Measurements from ENCODE around the gene CMTM1.

The CMTM1 gene

DNA sequence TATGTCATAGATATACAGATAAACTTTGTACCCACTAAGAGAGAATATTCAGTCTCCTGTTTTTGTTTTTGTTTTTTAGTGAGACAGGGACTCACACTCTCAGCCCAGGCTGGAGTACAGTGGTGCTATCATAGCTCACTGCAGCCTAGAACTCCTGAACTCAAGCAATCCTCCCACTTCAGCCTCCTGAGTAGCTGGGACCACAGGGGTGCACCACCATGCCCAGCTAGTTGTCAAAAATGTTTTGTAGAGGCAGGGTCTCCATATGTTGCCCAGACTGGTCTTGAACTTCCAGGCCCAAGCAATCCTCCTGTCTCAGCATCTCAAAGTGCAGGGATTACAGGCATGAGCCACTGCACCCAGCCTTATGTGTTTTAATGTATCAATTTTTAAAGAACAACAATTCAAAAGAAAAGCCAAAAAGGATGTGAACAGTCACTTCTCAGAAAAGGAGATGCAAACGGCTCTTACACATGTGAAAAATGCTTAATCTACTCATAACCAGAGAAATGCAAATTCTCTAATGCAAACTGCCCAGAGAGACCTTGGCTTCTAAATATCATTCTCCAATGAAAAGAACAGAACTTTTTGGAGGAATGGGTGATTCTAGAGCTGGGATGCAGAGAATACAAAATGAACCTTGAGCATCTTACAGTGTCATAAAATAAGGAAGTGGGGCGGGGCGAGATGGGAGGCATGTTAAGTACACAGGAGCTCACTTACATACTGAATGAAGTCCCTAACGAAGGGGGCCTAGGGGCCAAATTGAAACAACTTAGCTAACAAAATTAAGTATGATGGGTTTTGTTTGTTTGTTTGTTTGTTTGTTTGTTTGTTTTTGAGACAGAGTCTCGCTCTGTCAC, 31.0 kb downstream of the CMTM1 start:
- TF ChIP-seq, protein P1, sequence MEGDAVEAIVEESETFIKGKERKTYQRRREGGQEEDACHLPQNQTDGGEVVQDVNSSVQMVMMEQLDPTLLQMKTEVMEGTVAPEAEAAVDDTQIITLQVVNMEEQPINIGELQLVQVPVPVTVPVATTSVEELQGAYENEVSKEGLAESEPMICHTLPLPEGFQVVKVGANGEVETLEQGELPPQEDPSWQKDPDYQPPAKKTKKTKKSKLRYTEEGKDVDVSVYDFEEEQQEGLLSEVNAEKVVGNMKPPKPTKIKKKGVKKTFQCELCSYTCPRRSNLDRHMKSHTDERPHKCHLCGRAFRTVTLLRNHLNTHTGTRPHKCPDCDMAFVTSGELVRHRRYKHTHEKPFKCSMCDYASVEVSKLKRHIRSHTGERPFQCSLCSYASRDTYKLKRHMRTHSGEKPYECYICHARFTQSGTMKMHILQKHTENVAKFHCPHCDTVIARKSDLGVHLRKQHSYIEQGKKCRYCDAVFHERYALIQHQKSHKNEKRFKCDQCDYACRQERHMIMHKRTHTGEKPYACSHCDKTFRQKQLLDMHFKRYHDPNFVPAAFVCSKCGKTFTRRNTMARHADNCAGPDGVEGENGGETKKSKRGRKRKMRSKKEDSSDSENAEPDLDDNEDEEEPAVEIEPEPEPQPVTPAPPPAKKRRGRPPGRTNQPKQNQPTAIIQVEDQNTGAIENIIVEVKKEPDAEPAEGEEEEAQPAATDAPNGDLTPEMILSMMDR (IDR thresholded peaks at IDR 0.05; ENCODE audit: low read depth, low read length) = no peak
- no peak for DNase-seq (ENCODE audit: extremely low read depth, low read depth)

DNA sequence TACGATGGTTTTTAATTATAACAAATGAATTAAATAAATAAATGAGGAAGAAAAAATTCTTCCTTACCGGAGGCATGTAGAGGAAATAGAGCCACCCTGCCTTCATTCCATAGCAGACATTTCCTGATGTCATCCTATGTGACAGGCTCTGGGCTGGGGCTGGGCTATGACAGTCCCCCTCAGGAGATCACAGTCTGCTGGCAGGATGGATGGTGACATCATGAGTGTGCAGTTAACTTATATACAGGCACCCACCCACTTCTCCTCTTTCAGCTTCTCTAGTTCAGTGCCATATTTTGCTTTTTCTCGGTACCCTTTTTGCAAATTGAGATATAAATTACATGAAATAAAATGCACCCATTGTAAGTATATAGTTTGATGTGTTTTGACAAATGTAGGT, 31.9 kb downstream of the CMTM1 start:
- no peak for DNase-seq (ENCODE audit: extremely low read depth, low read depth)
- TF ChIP-seq, protein P1 (IDR thresholded peaks at IDR 0.05; ENCODE audit: low read depth, low read length) = no peak

- DNase-seq (ENCODE audit: extremely low read depth, low read depth) = no peak
- TF ChIP-seq, protein P1 (IDR thresholded peaks at IDR 0.05; ENCODE audit: low read depth, low read length) = no peak
These were observed 33.5 kb downstream of the CMTM1 start for GRCh38 chr16:66599726-66600125.

GRCh38 chr16:66600477-66600876, 34.2 kb downstream of the CMTM1 start:
- DNase-seq (ENCODE audit: extremely low read depth, low read depth) = no peak
- TF ChIP-seq, protein P1 (IDR thresholded peaks at IDR 0.05; ENCODE audit: low read depth, low read length) = no peak

DNA sequence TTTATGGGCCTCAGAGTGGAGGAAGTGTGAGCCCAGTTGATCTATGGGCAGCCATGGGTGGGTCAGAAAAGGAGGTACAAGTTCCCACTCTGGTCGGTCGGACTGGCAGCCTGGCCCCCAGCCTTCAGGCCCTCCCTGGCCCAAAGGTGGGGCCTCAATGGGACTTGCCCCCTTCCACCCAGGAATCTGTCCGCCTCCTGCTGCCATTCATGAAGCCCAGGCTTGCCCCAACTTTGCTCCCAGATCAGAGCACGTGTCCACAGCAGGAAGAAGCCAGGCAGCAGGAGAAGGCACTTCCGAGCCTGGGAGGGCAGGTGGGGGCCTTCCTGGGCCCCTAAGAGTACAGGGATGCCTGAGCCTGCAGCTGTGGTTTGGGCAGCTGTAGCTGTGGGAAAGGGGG, 35.2 kb downstream of the CMTM1 start:
- DNase-seq (ENCODE audit: extremely low read depth, low read depth) = no peak

DNA sequence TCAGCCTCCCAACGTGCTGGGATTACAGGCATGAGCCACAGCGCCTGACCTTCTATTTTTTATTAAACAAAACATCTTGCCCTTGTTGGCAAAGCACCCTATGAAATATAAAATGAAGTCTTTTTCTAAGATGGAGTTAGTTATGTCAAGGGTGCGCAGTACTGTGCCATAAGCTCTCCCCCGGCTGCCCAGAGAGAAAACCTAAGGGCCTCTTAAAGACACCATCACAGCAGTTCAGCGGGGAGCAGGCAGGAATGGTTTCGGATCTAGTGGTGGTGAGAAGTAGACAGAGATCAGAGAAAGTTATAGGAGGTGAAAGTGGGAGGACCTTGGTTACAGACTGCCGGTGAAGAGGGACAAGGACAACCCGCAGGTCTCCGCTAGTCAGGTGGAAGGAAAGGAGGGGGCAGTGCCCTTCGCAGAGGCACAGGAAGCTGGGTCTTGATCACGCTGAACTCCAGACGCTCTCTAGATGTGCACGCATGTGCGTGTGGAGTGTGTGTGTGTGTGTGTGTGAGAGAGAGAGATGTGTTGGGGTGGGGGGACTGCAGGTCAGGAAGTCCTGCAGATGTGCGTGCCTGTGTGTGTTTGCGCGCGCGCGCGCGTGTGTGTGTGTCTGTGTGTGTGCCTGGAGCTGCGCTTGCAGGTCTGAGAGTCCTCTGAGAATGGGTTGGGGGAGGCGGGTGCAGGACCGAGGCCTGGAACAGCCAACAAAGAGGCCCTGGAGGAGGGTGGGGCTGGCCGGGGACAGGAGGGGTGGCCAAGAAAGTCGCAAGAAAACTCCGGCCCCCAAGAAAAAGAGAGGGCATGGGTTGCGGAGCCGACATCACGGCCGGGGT, 37.5 kb downstream of the CMTM1 start:
- TF ChIP-seq, protein P1 (IDR thresholded peaks at IDR 0.05; ENCODE audit: low read depth, low read length) = no peak
- no peak for DNase-seq (ENCODE audit: extremely low read depth, low read depth)

More for the DNA sequence above, 35.2 kb downstream of the CMTM1 start:
- TF ChIP-seq, protein P1 (IDR thresholded peaks at IDR 0.05; ENCODE audit: low read depth, low read length) = no peak
